BJ (cell line): Measurements from ENCODE around the gene KLHDC4. TPM values are rescaled to one million over a fixed set of nuclear protein-coding genes. Genes with fewer than 3 reads are reported as not detected.

Experiments used
- CTCF ChIA-PET: fragments of 350-600 bp; formaldehyde crosslinking; extraction: SDS; loops from one replicate; lab custom pipeline; 2021; ENCODE audit warnings: antibody characterized with exemption, inconsistent platforms; lab: Yijun Ruan, JAX
- POLR2A ChIA-PET: fragments of 300-600 bp; sonication (Branson Sonifier 250); formaldehyde crosslinking; extraction: SDS; loops from one replicate; lab custom pipeline; 2021; ENCODE audit warnings: antibody characterized with exemption; lab: Charles Lee
- DNase-seq: peaks from one replicate; pipeline ENCODE4 v3.0.0-alpha.2; 2011; ENCODE audit warnings: low read depth
- H3K27me3 ChIP-seq: 2 replicates; pipeline ENCODE4 v1.6.0; 2011; ENCODE audit warnings: low read length; ENCODE audit not compliant: control insufficient read depth, insufficient read depth
- H3K36me3 ChIP-seq: 2 replicates; pipeline ENCODE4 v1.5.1; 2011; ENCODE audit warnings: low read length; ENCODE audit not compliant: control insufficient read depth, insufficient read depth
- H3K4me3 ChIP-seq: 2 replicates; pipeline ENCODE4 v1.5.1; 2011; ENCODE audit warnings: low read depth, mild to moderate bottlenecking, control low read depth, low read length
- polyA plus RNA-seq: library from polyadenylated mRNA; depleted of rRNA; stranded (reverse); fragments of >200 nt; gene quantifications from 2 replicates; pipeline ENCODE4 v1.2.3, GENCODE V29; 2011
- TF ChIP-seq, protein P1 (sequence below): IDR thresholded peaks from 2 replicates; pipeline ENCODE4 v1.5.1; 2011; ENCODE audit warnings: low read depth, mild to moderate bottlenecking, control low read depth, inconsistent platforms, low read length, moderate library complexity; ENCODE audit not compliant: insufficient read depth

KLHDC4 gene
- polyA plus RNA-seq, 1 experiment, result 16.1 TPM

DNA sequence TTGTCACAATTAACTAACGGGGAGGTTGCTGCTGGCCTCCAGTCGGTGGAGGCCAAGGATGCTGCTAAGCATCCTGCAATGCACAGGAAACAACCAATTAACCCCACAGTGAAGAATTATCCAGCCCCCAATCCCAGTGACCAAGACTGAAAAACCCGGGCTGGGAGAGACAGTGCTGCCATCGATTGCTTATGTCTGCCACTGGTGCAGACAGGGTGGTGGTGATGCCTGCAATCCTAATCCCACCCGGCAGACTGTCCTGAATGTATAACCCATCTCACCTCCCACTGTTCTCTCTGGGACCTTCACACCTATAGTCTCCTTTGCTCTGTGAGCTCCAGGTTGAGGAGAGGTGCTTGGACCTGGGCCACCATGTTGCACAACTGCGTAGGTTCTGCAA is 42.3 kb upstream of the KLHDC4 start:
- TF ChIP-seq, protein P1, sequence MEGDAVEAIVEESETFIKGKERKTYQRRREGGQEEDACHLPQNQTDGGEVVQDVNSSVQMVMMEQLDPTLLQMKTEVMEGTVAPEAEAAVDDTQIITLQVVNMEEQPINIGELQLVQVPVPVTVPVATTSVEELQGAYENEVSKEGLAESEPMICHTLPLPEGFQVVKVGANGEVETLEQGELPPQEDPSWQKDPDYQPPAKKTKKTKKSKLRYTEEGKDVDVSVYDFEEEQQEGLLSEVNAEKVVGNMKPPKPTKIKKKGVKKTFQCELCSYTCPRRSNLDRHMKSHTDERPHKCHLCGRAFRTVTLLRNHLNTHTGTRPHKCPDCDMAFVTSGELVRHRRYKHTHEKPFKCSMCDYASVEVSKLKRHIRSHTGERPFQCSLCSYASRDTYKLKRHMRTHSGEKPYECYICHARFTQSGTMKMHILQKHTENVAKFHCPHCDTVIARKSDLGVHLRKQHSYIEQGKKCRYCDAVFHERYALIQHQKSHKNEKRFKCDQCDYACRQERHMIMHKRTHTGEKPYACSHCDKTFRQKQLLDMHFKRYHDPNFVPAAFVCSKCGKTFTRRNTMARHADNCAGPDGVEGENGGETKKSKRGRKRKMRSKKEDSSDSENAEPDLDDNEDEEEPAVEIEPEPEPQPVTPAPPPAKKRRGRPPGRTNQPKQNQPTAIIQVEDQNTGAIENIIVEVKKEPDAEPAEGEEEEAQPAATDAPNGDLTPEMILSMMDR, result no peak
- POLR2A ChIA-PET, result no interaction called here

DNA sequence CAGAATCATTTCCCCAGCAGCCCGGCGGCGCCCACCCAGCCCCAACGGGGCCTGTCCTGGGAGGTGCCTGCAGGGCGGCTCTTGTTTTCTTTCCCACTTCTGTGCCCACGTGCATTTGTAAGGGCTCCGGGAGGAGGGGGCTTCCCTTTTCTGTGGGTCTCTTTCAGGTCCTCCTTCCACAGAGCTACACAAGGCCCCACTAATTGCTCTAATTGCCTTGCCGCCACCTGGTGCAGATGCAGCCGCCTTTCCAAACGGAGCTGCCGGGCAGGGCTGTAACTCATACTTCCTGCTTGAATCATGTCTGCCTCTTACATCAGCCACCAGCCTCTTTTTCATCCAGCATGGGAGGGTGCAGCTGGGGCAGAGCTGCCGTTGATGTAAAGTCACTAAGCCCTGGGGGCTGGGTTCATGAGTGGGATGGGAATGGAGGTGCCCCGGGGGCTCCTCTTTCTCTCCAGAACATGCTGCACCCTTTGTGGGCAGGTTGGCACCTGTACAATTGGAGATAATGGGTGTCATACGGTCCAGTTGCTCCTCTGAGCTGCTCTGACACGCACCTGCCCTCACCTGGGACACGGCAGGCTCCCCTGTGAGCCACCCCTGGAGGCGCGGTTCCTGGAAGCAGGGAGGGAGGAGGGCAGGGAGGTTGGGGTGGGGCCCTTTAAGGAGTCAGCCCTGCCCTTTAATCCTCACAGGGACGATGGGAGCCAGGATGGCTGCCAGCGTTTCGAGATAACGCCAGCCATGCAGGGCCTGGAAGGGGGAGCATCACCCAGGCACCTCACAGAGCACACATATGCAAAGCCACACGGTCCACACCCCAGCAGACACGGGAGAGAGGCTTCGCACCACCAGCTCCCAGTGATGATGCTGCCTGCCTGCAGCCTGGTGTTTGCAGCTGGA is 41.1 kb upstream of the KLHDC4 start:
- DNase-seq, result peak; percentile 70
- Histone ChIP-seq H3K4me3 (peak overlapping the region; percentile 36), H3K36me3 (no peaks in the 10 kb centered on the region), H3K27me3 (no peaks in the 10 kb centered on the region)
- POLR2A ChIA-PET, result no interaction called here
- CTCF ChIA-PET, result interaction anchor here (0.9 to 2.4 kb wide), 7 partner anchors 14 to 64 kb away, joined by 3 to 13 read pairs (median 5); no protein-coding TSS in a partner anchor
- TF ChIP-seq, protein P1, result no peak

More for the DNA sequence above, 42.3 kb upstream of the KLHDC4 start:
- Histone ChIP-seq H3K4me3 (no peak overlapping the region), H3K36me3 (no peaks in the 10 kb centered on the region), H3K27me3 (peaks cover 1% of the 10 kb centered on the region; the same call in 1 of the 2 replicates)
- DNase-seq, result no peak
- CTCF ChIA-PET, result interaction anchor here (1.0 to 2.4 kb wide), 2 partner anchors 28 to 42 kb away, joined by 3 to 10 read pairs; no protein-coding TSS in a partner anchor

DNA sequence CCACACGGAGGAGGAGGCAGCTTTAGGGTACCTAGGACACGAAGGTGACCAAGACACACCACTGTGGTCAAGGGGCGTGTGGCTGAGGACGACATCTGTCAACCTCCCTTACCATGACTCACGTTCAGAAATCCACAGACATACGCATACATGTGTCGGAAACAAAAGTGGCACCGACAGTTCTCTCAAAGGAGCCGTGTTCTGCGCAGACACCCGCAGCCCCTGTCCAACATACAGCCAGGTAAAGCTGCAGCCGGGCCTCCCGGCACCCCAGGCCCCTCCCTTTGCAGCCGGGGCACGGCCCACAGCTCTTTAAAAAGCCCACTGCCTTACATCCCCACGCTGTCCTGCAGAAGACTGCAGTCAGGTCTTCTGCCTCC is 40.5 kb upstream of the KLHDC4 start:
- POLR2A ChIA-PET, result no interaction called here
- CTCF ChIA-PET, result interaction anchor here (1.5 to 2.4 kb wide), 5 partner anchors 13 to 65 kb away, joined by 4 to 13 read pairs (median 10); no protein-coding TSS in a partner anchor

DNA sequence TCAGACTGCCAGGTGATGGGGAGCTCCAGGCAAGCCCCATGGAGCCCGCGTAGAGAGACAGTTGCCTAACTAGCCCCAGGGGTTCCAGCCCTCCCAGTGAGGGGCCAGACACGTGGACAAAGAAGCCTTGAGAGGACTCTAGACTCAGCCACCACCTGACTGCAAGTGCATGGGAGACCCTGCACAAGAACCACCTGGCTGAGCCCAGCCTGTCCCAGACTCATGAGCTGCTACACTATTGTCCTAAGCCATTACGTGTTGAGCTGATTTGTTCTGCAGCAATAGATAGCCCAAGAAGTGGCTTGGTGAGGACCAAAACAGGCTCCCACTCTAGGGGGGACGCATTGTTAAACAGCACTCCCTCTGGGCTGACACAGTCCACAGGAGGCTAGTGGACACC is 37.6 kb upstream of the KLHDC4 start:
- ChIA-PET POLR2A (no interaction called here), CTCF (interaction anchor here (2.2 kb wide), 1 partner anchor 24 kb away, joined by 5 read pairs; no protein-coding TSS in a partner anchor)
- no peaks in the 10 kb centered on the region for H3K27me3 ChIP-seq
- H3K4me3 ChIP-seq, result no peak overlapping the region
- DNase-seq, result no peak
- H3K36me3 ChIP-seq, result no peaks in the 10 kb centered on the region
- TF ChIP-seq, protein P1, result no peak

More for the DNA sequence above, 40.5 kb upstream of the KLHDC4 start:
- Histone ChIP-seq H3K27me3 (no peaks in the 10 kb centered on the region), H3K36me3 (no peaks in the 10 kb centered on the region), H3K4me3 (peak overlapping the region; percentile 36)
- TF ChIP-seq, protein P1, result no peak
- DNase-seq, result no peak

DNA sequence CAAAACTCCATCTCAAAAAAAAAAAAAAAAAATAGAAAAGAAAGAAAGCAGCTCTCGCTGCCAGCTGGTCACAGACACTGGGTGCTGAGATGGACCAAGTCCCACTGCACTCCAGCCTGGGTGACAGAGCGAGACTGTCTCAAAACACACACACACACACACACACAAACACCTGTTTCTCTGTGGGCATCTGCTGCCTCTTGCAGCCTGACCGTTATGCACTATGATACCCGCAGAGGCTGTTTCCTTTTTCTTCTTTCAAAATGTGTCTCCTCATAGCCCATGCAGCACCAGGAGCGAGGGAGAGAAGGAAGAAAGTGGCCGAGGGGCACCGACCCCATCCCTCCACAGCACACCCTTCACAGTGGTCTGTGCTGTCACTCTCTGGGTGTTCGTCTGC is 36.9 kb upstream of the KLHDC4 start:
- Histone ChIP-seq H3K4me3 (no peak overlapping the region), H3K27me3 (no peaks in the 10 kb centered on the region), H3K36me3 (no peaks in the 10 kb centered on the region)
- CTCF ChIA-PET, result interaction anchor here (2.2 kb wide), 1 partner anchor 23 kb away, joined by 5 read pairs; no protein-coding TSS in a partner anchor
- TF ChIP-seq, protein P1, result no peak
- POLR2A ChIA-PET, result no interaction called here
- no peak for DNase-seq
